PFSK-1 (cell line): ENCODE data around the gene IFT88.

ENCODE experiments used
- SIN3A ChIP-seq: IDR thresholded peaks from 2 replicates; pipeline ENCODE4 v1.6.1; 2012; ENCODE audit warnings: mild to moderate bottlenecking, low read length, moderate library complexity, borderline replicate concordance; ENCODE audit not compliant: insufficient read depth
- TAF1 ChIP-seq: IDR thresholded peaks from 2 replicates; pipeline ENCODE4 v1.6.1; 2012; ENCODE audit warnings: low read length, control low read depth, borderline replicate concordance; ENCODE audit not compliant: insufficient read depth
- TF ChIP-seq, protein P1 (sequence below), 2 experiments: IDR thresholded peaks; 2 replicates each; pipeline versions ENCODE4 v1.6.1 to v1.8.0; 2011 to 2012; ENCODE audit warnings: low read depth in 2 of 2, low read length in 2 of 2, control low read depth in 1 of 2, inconsistent platforms in 1 of 2, mild to moderate bottlenecking in 1 of 2, moderate library complexity in 1 of 2; ENCODE audit not compliant: insufficient read depth in 1 of 2

DNA sequence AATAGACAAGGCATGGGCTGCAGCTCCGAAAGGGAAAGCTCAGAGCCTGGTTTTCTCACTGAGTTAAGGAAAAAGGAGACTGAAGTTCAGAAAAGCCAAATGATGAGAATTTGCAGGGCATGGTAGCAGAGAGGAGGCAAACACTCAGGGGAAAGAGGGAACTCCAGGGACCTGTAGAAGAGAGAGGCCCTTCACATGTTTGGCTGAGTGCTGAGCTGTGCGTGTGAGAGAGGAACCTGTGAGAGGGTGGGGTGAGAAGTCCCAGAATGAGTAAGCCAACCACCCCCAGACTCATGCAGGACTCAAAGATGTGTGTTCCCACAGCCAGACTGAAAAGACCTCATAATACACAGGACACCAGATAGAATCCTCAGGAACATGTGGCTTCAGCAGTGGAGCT lies 38.5 kb upstream of the IFT88 start:
- no peak for TF ChIP-seq TAF1
- TF ChIP-seq, protein P1, sequence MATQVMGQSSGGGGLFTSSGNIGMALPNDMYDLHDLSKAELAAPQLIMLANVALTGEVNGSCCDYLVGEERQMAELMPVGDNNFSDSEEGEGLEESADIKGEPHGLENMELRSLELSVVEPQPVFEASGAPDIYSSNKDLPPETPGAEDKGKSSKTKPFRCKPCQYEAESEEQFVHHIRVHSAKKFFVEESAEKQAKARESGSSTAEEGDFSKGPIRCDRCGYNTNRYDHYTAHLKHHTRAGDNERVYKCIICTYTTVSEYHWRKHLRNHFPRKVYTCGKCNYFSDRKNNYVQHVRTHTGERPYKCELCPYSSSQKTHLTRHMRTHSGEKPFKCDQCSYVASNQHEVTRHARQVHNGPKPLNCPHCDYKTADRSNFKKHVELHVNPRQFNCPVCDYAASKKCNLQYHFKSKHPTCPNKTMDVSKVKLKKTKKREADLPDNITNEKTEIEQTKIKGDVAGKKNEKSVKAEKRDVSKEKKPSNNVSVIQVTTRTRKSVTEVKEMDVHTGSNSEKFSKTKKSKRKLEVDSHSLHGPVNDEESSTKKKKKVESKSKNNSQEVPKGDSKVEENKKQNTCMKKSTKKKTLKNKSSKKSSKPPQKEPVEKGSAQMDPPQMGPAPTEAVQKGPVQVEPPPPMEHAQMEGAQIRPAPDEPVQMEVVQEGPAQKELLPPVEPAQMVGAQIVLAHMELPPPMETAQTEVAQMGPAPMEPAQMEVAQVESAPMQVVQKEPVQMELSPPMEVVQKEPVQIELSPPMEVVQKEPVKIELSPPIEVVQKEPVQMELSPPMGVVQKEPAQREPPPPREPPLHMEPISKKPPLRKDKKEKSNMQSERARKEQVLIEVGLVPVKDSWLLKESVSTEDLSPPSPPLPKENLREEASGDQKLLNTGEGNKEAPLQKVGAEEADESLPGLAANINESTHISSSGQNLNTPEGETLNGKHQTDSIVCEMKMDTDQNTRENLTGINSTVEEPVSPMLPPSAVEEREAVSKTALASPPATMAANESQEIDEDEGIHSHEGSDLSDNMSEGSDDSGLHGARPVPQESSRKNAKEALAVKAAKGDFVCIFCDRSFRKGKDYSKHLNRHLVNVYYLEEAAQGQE (IDR thresholded peaks at IDR 0.05; ENCODE audit: insufficient read depth in 1 of 2, low read depth in 2 of 2, low read length in 2 of 2): no peak
- TF ChIP-seq SIN3A: no peak
